ENCODE data around the gene TMEM161A. TPM values are rescaled to one million over a fixed set of nuclear protein-coding genes. Genes with fewer than 3 reads are reported as not detected.

The TMEM161A gene
- total and polyA plus RNA-seq, 2 of the 13 experiments (the other 11 are each of a cell fraction or from before 2014, with no cell fraction given): 25.9 to 31.4 TPM

GRCh38 chr19:19138109-19138981 is at the start of gene TMEM161A (continued):
- TF ChIP-seq SIN3A (IDR thresholded peaks at IDR 0.05; ENCODE audit: borderline replicate concordance, low read depth, low read length) (peak; percentile 77; the same call in 1 of the 2 replicates), HMGXB3 (CRISPR knock-in tag; IDR thresholded peaks at IDR 0.05; ENCODE audit: borderline replicate concordance) (peak; percentile 80), DRAP1 (CRISPR knock-in tag; IDR thresholded peaks at IDR 0.05) (peak; percentile 42; the same call in 1 of the 2 replicates), SKIL (CRISPR knock-in tag; IDR thresholded peaks at IDR 0.05; ENCODE audit: borderline replicate concordance) (no peak), ZFYVE20 (CRISPR knock-in tag; IDR thresholded peaks at IDR 0.05; ENCODE audit: borderline replicate concordance, low read depth) (no peak), ZNF543 (CRISPR knock-in tag; IDR thresholded peaks at IDR 0.05) (0 out of 2 replicates have a peak, but pooled peaks have one; percentile 31), ZNF878 (CRISPR knock-in tag; IDR thresholded peaks at IDR 0.05) (no peak), RARG (CRISPR knock-in tag; IDR thresholded peaks at IDR 0.05; ENCODE audit: low read depth) (no peak), KAT8 (CRISPR knock-in tag; IDR thresholded peaks at IDR 0.05) (peak; percentile 72), FOSL1 (CRISPR knock-in tag; IDR thresholded peaks at IDR 0.05; ENCODE audit: borderline replicate concordance) (no peak), ZNF776 (CRISPR knock-in tag; IDR thresholded peaks at IDR 0.05) (0 out of 2 replicates have a peak, but pooled peaks have one; percentile 63), MNT (IDR thresholded peaks at IDR 0.05) (no peak), ZNF572 (CRISPR knock-in tag; IDR thresholded peaks at IDR 0.05) (no peak), ATF6 (CRISPR knock-in tag; conservative IDR thresholded peaks at IDR 0.05) (no peak), CHD2 (IDR thresholded peaks at IDR 0.05; ENCODE audit: low read depth, low read length) (peak; percentile 65; the same call in 1 of the 2 replicates), TOPORS (CRISPR knock-in tag; IDR thresholded peaks at IDR 0.05) (no peak), CCAR2 (optimal IDR thresholded peaks at IDR 0.05; ENCODE audit: low read depth, low read length) (no peak)
